ENCODE data around the gene POLRMT.

- no peak for TF ChIP-seq TAF1 (IDR thresholded peaks at IDR 0.05; ENCODE audit: borderline replicate concordance, insufficient read depth, low read length)
- no peak for TF ChIP-seq POLR2AphosphoS5 (IDR thresholded peaks at IDR 0.05; ENCODE audit: low read depth, low read length)
These were observed 7.4 kb upstream of the POLRMT start for GRCh38 chr19:640606-641189.
